Hepatocyte (in vitro differentiated cells): Measurements from ENCODE around the gene AP3S2. TPM values are rescaled to one million over a fixed set of nuclear protein-coding genes. Genes with fewer than 3 reads are reported as not detected.

ENCODE experiments used
- DNase-seq: peaks from one replicate; pipeline ENCODE4 v3.0.0-alpha.2; 2016; ENCODE audit warnings: low spot score
- H2AFZ ChIP-seq: fragments of 200-600 bp; sonication (generic); 2 replicates; pipeline ENCODE4 v1.6.0; 2016; ENCODE audit warnings: antibody characterized with exemption, mild to moderate bottlenecking
- H3K27ac ChIP-seq: fragments of 200-600 bp; sonication (generic); 2 replicates; pipeline ENCODE4 v1.5.1; 2016; ENCODE audit warnings: mild to moderate bottlenecking
- H3K27me3 ChIP-seq: fragments of 200-600 bp; sonication (generic); 2 replicates; pipeline ENCODE4 v1.6.1; 2016
- H3K36me3 ChIP-seq: fragments of 200-600 bp; sonication (generic); replicated peaks from 2 replicates; pipeline ENCODE4 v1.5.1; 2016; ENCODE audit warnings: low read depth; ENCODE audit not compliant: insufficient read depth
- H3K4me1 ChIP-seq: fragments of 200-600 bp; sonication (generic); 2 replicates; pipeline ENCODE4 v1.5.1; 2016; ENCODE audit warnings: mild to moderate bottlenecking, moderate library complexity; ENCODE audit not compliant: insufficient read depth
- H3K4me2 ChIP-seq: fragments of 200-600 bp; sonication (generic); 2 replicates; pipeline ENCODE4 v1.6.0; 2016
- H3K4me3 ChIP-seq: fragments of 200-600 bp; sonication (generic); 2 replicates; pipeline ENCODE4 v1.5.1; 2016; ENCODE audit warnings: mild to moderate bottlenecking
- H3K79me2 ChIP-seq: fragments of 200-600 bp; sonication (generic); 2 replicates; pipeline ENCODE4 v1.6.0; 2017; ENCODE audit warnings: mild to moderate bottlenecking
- H3K9me2 ChIP-seq: fragments of 200-600 bp; sonication (generic); replicated peaks from 2 replicates; pipeline ENCODE4 v1.6.0; 2017; ENCODE audit warnings: mild to moderate bottlenecking; ENCODE audit not compliant: insufficient read depth
- H3K9me3 ChIP-seq: fragments of 200-600 bp; sonication (generic); 2 replicates; pipeline ENCODE4 v1.5.1; 2016; ENCODE audit warnings: low read depth, mild to moderate bottlenecking
- H4K20me1 ChIP-seq: fragments of 200-600 bp; sonication (generic); 2 replicates; pipeline ENCODE4 v1.6.0; 2016; ENCODE audit warnings: mild to moderate bottlenecking; ENCODE audit not compliant: insufficient read depth, poor library complexity, severe bottlenecking
- EZH2 ChIP-seq: fragments of 200-600 bp; sonication (generic); IDR thresholded peaks from 2 replicates; pipeline ENCODE4 v1.6.1; 2016; ENCODE audit warnings: antibody characterized with exemption, mild to moderate bottlenecking, borderline replicate concordance
- EZH2phosphoT487 ChIP-seq: fragments of 200-600 bp; sonication (generic); IDR thresholded peaks from one replicate; pipeline ENCODE4 v1.6.1; 2018; ENCODE audit warnings: antibody characterized with exemption, mild to moderate bottlenecking, low read depth, moderate library complexity; ENCODE audit not compliant: unreplicated experiment, severe bottlenecking
- WGBS: methylation state at CpG from one replicate; pipeline ENCODE4 v1.1.6; 2016; ENCODE audit warnings: low lambda C conversion rate; ENCODE audit errors: missing lambda C conversion rate; 5-methylcytosine and 5-hydroxymethylcytosine counted together
- polyA plus RNA-seq: library from polyadenylated mRNA; unstranded; fragments of >200 nt; fragmentation: Nextera tagmentation; extraction: Ambion mirVana; gene quantifications from 2 replicates; pipeline ENCODE4 v1.2.1, GENCODE V29; 2016
- total RNA-seq: library from RNA; depleted of rRNA; stranded (reverse); fragments of >200 nt; gene quantifications from 2 replicates; pipeline ENCODE4 v1.2.3, GENCODE V29; 2014
- TF ChIP-seq, protein P1 (sequence below): fragments of 200-600 bp; sonication (generic); IDR thresholded peaks from 2 replicates; pipeline ENCODE4 v1.5.1; 2016; ENCODE audit warnings: antibody characterized with exemption, mild to moderate bottlenecking; ENCODE audit not compliant: poor library complexity

The AP3S2 gene
- total and polyA plus RNA-seq, 2 experiments from 2014 or later: 14.2 to 61.2 TPM

DNA sequence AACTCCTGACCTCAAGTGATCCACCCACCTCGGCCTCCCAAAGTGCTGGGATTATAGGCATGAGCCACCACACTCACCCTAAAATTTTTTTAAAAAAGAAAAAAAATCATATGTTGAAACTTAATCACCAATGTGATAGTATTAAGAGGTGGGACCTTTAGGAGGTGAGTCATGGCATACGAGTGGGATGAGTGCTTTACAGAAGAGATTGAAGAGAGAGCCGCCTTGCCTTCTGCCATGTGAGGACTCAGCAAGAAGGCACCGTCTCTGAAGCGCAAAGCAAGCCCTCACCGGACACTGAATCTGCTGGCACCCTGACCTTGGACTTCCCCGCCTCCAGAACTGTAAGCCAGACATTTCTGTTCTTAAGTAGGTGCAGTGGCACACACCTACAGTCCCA, 13.5 kb upstream of the AP3S2 start:
- Histone ChIP-seq H3K79me2 (no peaks in the 10 kb centered on the region), H3K4me3 (no peak overlapping the region), H3K9me2 (no peaks in the 10 kb centered on the region), H3K9me3 (no peaks in the 10 kb centered on the region), H3K4me2 (no peak overlapping the region), H3K27ac (no peak overlapping the region), H2AFZ (no peak overlapping the region), H3K4me1 (peaks cover 8% of the 10 kb centered on the region), H4K20me1 (no peaks in the 10 kb centered on the region), H3K27me3 (no peaks in the 10 kb centered on the region), H3K36me3 (no peaks in the 10 kb centered on the region)
- WGBS: 97% methylated on average over 7 of the region's 7 CpGs
- DNase-seq: no peak
- TF ChIP-seq EZH2 (no peak), EZH2phosphoT487 (no peak)
- TF ChIP-seq, protein P1, sequence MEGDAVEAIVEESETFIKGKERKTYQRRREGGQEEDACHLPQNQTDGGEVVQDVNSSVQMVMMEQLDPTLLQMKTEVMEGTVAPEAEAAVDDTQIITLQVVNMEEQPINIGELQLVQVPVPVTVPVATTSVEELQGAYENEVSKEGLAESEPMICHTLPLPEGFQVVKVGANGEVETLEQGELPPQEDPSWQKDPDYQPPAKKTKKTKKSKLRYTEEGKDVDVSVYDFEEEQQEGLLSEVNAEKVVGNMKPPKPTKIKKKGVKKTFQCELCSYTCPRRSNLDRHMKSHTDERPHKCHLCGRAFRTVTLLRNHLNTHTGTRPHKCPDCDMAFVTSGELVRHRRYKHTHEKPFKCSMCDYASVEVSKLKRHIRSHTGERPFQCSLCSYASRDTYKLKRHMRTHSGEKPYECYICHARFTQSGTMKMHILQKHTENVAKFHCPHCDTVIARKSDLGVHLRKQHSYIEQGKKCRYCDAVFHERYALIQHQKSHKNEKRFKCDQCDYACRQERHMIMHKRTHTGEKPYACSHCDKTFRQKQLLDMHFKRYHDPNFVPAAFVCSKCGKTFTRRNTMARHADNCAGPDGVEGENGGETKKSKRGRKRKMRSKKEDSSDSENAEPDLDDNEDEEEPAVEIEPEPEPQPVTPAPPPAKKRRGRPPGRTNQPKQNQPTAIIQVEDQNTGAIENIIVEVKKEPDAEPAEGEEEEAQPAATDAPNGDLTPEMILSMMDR: no peak

DNA sequence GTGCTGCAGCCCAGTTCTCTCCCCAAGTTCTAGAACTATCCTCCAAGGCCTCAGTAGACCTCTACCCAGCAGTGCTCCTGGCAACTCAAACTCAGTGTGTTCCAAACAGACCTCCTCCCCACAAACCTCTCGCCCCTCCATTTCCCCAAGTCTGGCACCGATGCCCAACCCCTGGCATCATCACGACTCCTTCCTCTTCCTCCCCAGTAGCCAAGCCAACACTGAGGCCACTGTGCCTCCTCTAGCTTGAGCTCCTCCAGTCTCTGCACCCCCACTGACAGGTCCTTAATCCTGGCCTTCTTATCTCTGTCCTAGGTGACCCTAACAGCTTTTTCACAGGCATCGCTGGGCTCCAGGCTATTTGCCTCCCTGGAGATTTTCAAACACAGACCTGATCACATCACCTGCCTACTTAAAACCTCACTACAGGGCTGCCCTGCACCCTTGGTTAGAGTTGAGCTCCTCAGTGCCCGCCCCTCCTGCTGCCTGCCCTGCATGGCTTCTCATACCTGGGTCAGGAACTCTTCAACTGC, 12.1 kb upstream of the AP3S2 start:
- WGBS: 88% methylated on average over 5 of the region's 5 CpGs

DNA sequence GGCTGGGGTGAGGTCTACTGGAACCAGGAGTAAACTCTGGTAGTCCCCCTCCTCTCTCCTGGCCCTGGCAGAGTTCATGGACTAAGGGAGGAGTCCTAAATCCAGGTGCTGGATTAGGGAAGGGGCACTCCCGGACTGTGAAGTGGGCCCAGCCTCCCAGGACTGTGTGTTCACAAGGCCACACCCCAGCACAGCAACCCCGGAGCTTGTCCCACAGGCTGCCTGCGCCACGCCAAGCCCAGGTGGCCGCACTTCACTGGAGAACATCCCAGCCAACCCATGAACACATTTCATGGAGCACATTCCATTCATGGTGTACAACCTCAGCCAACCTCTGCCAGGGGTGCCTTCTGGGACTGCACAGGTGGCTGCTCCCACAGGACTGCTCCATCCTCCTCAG, 10.7 kb upstream of the AP3S2 start:
- no peaks in the 10 kb centered on the region for H3K36me3 ChIP-seq

More for the DNA sequence above, 12.1 kb upstream of the AP3S2 start:
- no peaks in the 10 kb centered on the region for H4K20me1 ChIP-seq
- TF ChIP-seq, protein P1: no peak
- H3K4me2 ChIP-seq: no peak overlapping the region
- no peaks in the 10 kb centered on the region for H3K4me1 ChIP-seq
- no peak overlapping the region for H3K4me3 ChIP-seq
- H3K27me3 ChIP-seq: no peaks in the 10 kb centered on the region
- DNase-seq: no peak
- no peak overlapping the region for H2AFZ ChIP-seq
- H3K27ac ChIP-seq: no peak overlapping the region
- no peaks in the 10 kb centered on the region for H3K36me3 ChIP-seq
- H3K9me3 ChIP-seq: no peaks in the 10 kb centered on the region
- no peaks in the 10 kb centered on the region for H3K79me2 ChIP-seq
- H3K9me2 ChIP-seq: no peaks in the 10 kb centered on the region

More for the DNA sequence above, 10.7 kb upstream of the AP3S2 start:
- Histone ChIP-seq H3K9me3 (no peaks in the 10 kb centered on the region), H3K9me2 (no peaks in the 10 kb centered on the region), H4K20me1 (no peaks in the 10 kb centered on the region), H3K4me1 (peaks cover 4% of the 10 kb centered on the region), H3K79me2 (no peaks in the 10 kb centered on the region), H2AFZ (no peak overlapping the region), H3K4me3 (no peak overlapping the region), H3K27me3 (no peaks in the 10 kb centered on the region), H3K27ac (no peak overlapping the region), H3K4me2 (no peak overlapping the region)
- DNase-seq: no peak
- TF ChIP-seq, protein P1: no peak
- TF ChIP-seq EZH2phosphoT487 (no peak), EZH2 (no peak)
- 91% methylated on average over 5 of the region's 5 CpGs for WGBS
